MCF 10A (cell line): ENCODE results near the gene LDHAL6B. TPM values are rescaled to one million over a fixed set of nuclear protein-coding genes. Genes with fewer than 3 reads are reported as not detected.

Source experiments
- BruUV-seq: library from RNA; stranded (reverse); fragments of 400-500 nt; replicated peaks from 2 replicates; lab custom pipeline; 2021; lab: Mats Ljungman, UMichigan
- CTCF ChIA-PET: fragments of 300-600 bp; sonication (Branson Sonifier 250); formaldehyde crosslinking; extraction: SDS; loops from one replicate; lab custom pipeline; 2021; ENCODE audit warnings: antibody characterized with exemption, inconsistent platforms; lab: Yijun Ruan, JAX
- POLR2A ChIA-PET: fragments of 300-600, 350-650 bp; sonication (Branson Sonifier 250); formaldehyde crosslinking; extraction: SDS; loops from one replicate; lab custom pipeline; 2020; ENCODE audit warnings: antibody characterized with exemption, inconsistent platforms; lab: Yijun Ruan, JAX
- DNase-seq: peaks from one replicate; pipeline ENCODE4 v3.0.0-alpha.2; 2018; ENCODE audit not compliant: unreplicated experiment
- H3K27ac Mint-ChIP-seq: one replicate; pipeline ENCODE4 v1.8.0; 2022; ENCODE audit warnings: mild to moderate bottlenecking, low read depth, mixed read lengths; ENCODE audit not compliant: unreplicated experiment
- H3K27me3 Mint-ChIP-seq: one replicate; pipeline ENCODE4 v1.8.0; 2022; ENCODE audit warnings: mixed read lengths; ENCODE audit not compliant: insufficient read depth, unreplicated experiment
- H3K36me3 Mint-ChIP-seq: one replicate; pipeline ENCODE4 v1.8.0; 2022; ENCODE audit warnings: mild to moderate bottlenecking, moderate library complexity, mixed read lengths; ENCODE audit not compliant: insufficient read depth, unreplicated experiment
- H3K4me1 Mint-ChIP-seq: one replicate; pipeline ENCODE4 v1.8.0; 2022; ENCODE audit warnings: mixed read lengths; ENCODE audit not compliant: insufficient read depth, unreplicated experiment
- H3K4me3 Mint-ChIP-seq: one replicate; pipeline ENCODE4 v1.8.0; 2022; ENCODE audit warnings: mild to moderate bottlenecking, moderate library complexity, mixed read lengths; ENCODE audit not compliant: unreplicated experiment
- H3K9me3 Mint-ChIP-seq: one replicate; pipeline ENCODE4 v1.8.0; 2022; ENCODE audit warnings: mixed read lengths; ENCODE audit not compliant: unreplicated experiment
- CTCF ChIP-seq: fragments of 200-600 bp; IDR thresholded peaks from one replicate; pipeline ENCODE4 v1.8.0; 2022; ENCODE audit warnings: antibody characterized with exemption, mild to moderate bottlenecking; ENCODE audit not compliant: unreplicated experiment
- intact Hi-C: fragments of 100-400 bp; cut with micrococcal nuclease; formaldehyde crosslinking; loops from 2 replicates; pipeline ENCODE4 v1.14.1; 2022
- total RNA-seq: library from RNA; stranded (reverse); gene quantifications from 2 replicates; pipeline ENCODE4 v1.2.3, GENCODE V29; 2022

LDHAL6B gene
- total RNA-seq, 1 experiment from 2014 or later: not detected

GRCh38 chr15:59245559-59245958, 38.9 kb downstream of the LDHAL6B start:
- ChIA-PET POLR2A (interaction anchor here (0.8 to 1.4 kb wide), 2 partner anchors 39 to 125 kb away, joined by 4 to 6 read pairs; no protein-coding TSS in a partner anchor), CTCF (interaction anchor here (0.5 to 3.1 kb wide), 11 partner anchors 11 to 256 kb away, joined by 3 to 26 read pairs (median 4); no protein-coding TSS in a partner anchor)
- DNase-seq: no peak
- intact Hi-C loops: loop anchor here (5.0 kb wide), 1 partner anchor 52 kb away; no protein-coding TSS in a partner anchor
- BruUV-seq: no TSS peak
- H3K9me3 Mint-ChIP-seq: no peaks in the 10 kb centered on the region
- no peak overlapping the region for H3K4me3 Mint-ChIP-seq
- TF ChIP-seq CTCF: no peak
- H3K27ac Mint-ChIP-seq: no peak overlapping the region
- no peaks in the 10 kb centered on the region for H3K4me1 Mint-ChIP-seq
- H3K27me3 Mint-ChIP-seq: no peaks in the 10 kb centered on the region
- peaks cover 26% of the 10 kb centered on the region for H3K36me3 Mint-ChIP-seq

- CTCF ChIA-PET: interaction anchor here (0.5 to 3.1 kb wide), 45 partner anchors 9 to 282 kb away, joined by 3 to 26 read pairs (median 4); partner anchors contain the start of gene MYO1E
- Mint-ChIP-seq H3K27ac (no peak overlapping the region), H3K4me1 (peaks cover 5% of the 10 kb centered on the region), H3K36me3 (peaks cover 26% of the 10 kb centered on the region), H3K9me3 (no peaks in the 10 kb centered on the region), H3K4me3 (no peak overlapping the region), H3K27me3 (no peaks in the 10 kb centered on the region)
- POLR2A ChIA-PET: interaction anchor here (0.6 to 2.2 kb wide), 8 partner anchors 13 to 125 kb away, joined by 3 to 17 read pairs (median 4); partner anchors contain the start of gene MYO1E
- BruUV-seq: no TSS peak
- peak; percentile 57 for TF ChIP-seq CTCF
- intact Hi-C loops: loop anchor here (1.0 to 5.0 kb wide), 3 partner anchors 50 to 246 kb away; partner anchors contain the start of gene MYO1E
- DNase-seq: peak; percentile 77
Observed at GRCh38 chr15:59247364-59247763, 40.7 kb downstream of the LDHAL6B start.

- peaks cover 5% of the 10 kb centered on the region for H3K4me1 Mint-ChIP-seq
- no peaks in the 10 kb centered on the region for H3K27me3 Mint-ChIP-seq
- H3K4me3 Mint-ChIP-seq: no peak overlapping the region
- no peak for DNase-seq
- H3K27ac Mint-ChIP-seq: no peak overlapping the region
- H3K9me3 Mint-ChIP-seq: no peaks in the 10 kb centered on the region
- ChIA-PET CTCF (no interaction called here), POLR2A (interaction anchor here (0.7 kb wide), 1 partner anchor 125 kb away, joined by 3 read pairs; no protein-coding TSS in a partner anchor)
- no TSS peak for BruUV-seq
- intact Hi-C loops: loop anchor here (5.0 kb wide), 1 partner anchor 47 kb away; no protein-coding TSS in a partner anchor
- H3K36me3 Mint-ChIP-seq: peaks cover 35% of the 10 kb centered on the region
- no peak for TF ChIP-seq CTCF
Observed at GRCh38 chr15:59249816-59250215, 43.2 kb downstream of the LDHAL6B start.

- POLR2A ChIA-PET: interaction anchor here (0.7 kb wide), 1 partner anchor 125 kb away, joined by 3 read pairs; no protein-coding TSS in a partner anchor
Observed at GRCh38 chr15:59250249-59250648, 43.6 kb downstream of the LDHAL6B start.

More at GRCh38 chr15:59250249-59250648, 43.6 kb downstream of the LDHAL6B start:
- Mint-ChIP-seq H3K27ac (no peak overlapping the region), H3K9me3 (no peaks in the 10 kb centered on the region), H3K36me3 (peaks cover 37% of the 10 kb centered on the region), H3K4me1 (peaks cover 5% of the 10 kb centered on the region), H3K27me3 (no peaks in the 10 kb centered on the region), H3K4me3 (no peak overlapping the region)
- DNase-seq: no peak
- no peak for TF ChIP-seq CTCF
- intact Hi-C loops: no loop called here
- BruUV-seq: no TSS peak
- CTCF ChIA-PET: no interaction called here
